GM19023 (cell line): ENCODE measurements around the gene OR51B4.
"Not testable (repeated sequence)": the region's sequence is repeated elsewhere in the genome, so short reads cannot be mapped to it uniquely, and the experiment has no call there.

ENCODE experiments used
- ATAC-seq: cut with Tn5 transposase; IDR thresholded peaks from one replicate; pipeline ENCODE4 v1.9.1; 2021; ENCODE audit warnings: mild to moderate bottlenecking, moderate library complexity; ENCODE audit not compliant: unreplicated experiment

The OR51B4 gene

DNA sequence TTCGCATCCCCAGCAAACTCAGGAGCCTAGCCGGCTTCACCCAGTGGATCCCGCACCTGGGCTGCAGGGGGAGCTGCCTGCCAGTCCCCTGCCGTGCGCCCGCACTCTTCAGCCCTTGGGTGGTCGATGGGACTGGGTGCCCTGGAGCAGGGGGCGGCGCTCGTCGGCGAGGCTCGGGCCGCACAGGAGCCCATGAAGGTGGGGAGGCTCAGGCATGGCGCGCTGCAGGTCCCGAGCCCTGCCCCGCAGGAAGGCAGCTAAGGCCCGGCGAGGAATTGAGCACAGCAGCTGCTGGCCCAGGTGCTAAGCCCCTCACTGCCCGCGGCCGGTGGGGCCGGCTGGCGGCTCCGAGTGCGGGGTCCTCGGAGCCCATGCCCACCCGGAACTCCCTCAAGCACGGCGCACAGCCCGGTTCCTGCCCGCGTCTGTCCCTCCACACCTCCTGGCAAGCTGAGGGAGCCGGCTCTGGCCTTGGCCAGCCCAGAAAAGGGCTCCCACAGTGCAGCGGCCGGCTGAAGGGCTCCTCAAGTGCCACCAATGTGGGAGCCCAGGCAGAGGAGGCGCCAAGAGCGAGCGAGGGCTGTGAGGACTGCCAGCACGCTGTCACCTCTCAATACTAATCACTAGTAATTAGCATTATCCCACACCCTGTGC, 7.3 kb downstream of the OR51B4 start:
- ATAC-seq: not testable (repeated sequence)

DNA sequence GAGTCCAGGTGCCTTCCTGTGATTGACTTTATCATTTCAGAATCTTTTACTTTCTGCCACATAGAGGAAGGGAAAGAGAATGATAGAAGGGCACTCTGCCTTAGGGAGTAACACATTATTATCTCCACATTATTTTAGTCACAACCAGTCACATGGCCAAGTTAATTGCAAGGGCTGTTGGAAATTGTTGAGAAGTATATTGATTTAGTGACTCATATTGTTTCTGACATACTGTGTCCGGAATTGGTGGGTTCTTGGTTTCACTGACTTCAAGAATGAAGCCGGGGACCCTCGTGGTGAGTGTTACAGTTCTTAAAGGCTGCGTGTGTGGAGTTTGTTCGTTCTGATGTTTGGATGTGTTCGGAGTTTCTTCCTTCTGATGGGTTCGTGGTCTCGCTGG, 8.7 kb downstream of the OR51B4 start:
- ATAC-seq: no peak

- ATAC-seq: peak; percentile 77
Measured at GRCh38 chr11:5291207-5291838, 10.4 kb downstream of the OR51B4 start.

DNA sequence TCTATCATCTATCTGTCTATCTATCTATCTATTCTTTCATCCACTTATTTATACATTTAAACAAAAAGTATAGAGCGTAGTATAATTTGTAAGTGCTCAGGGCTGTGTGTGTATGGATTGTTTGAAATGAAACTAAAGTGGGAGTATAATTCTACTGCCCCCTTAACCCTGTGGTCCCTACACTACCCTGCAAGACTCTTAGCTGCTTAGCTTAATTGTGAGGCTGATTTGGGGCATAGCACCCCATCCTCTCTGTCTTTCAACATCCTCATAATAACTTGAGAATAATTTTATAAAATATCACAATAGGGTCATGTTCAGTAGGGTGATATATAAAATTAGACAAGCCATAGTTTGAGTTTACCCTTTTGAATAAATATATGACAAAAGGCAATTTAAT, 11.6 kb downstream of the OR51B4 start:
- ATAC-seq: no peak

DNA sequence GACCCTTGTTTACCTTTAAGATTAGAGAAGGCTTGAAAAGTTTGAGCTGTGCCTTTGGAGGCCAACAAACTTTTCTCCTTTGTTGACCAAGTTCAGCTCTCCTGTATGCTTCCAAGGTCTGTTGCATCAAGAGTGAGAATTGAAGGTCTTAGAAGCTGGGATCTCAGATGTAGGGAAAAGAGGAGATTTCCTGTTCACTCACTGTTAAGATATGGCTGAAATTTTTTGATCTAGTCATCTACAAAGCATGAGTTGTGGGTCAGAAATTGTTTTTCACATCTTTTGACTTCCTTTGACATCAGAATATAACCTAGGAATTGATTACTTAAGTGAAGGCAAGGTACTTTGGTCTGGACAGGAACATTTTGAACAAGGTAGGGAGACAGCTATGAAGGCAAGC, 12.1 kb downstream of the OR51B4 start:
- no peak for ATAC-seq

GRCh38 chr11:5288906-5289550, 12.7 kb downstream of the OR51B4 start:
- no peak for ATAC-seq

DNA sequence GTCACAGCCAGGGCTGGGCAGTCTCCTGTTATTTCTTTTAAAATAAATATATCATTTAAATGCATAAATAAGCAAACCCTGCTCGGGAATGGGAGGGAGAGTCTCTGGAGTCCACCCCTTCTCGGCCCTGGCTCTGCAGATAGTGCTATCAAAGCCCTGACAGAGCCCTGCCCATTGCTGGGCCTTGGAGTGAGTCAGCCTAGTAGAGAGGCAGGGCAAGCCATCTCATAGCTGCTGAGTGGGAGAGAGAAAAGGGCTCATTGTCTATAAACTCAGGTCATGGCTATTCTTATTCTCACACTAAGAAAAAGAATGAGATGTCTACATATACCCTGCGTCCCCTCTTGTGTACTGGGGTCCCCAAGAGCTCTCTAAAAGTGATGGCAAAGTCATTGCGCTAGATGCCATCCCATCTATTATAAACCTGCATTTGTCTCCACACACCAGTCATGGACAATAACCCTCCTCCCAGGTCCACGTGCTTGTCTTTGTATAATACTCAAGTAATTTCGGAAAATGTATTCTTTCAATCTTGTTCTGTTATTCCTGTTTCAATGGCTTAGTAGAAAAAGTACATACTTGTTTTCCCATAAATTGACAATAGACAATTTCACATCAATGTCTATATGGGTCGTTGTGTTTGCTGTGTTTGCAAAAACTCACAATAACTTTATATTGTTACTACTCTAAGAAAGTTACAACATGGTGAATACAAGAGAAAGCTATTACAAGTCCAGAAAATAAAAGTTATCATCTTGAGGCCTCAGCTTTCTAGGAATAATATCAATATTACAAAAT, 13.4 kb downstream of the OR51B4 start:
- ATAC-seq: no peak

- no peak for ATAC-seq
Measured at GRCh38 chr11:5286901-5287300, 14.8 kb downstream of the OR51B4 start.

DNA sequence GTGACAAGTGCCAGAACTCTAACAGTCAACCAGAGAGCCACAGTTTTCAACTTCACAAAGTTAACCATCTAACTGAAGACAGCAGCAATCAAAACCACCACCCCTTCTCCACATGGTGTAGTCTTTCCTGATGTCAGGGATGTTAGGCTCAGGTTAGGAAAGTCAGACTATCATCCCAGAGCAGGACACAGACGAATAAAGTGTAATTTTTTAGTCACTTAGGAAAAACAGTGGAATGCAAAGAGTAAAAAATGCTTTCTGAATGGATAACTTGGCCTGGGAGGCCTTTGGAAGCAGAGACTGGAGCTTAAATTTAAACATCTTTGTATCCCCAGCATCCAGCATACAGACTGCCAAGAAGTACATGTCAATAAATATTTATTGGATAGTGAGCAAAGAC, 15.4 kb downstream of the OR51B4 start:
- ATAC-seq: no peak

DNA sequence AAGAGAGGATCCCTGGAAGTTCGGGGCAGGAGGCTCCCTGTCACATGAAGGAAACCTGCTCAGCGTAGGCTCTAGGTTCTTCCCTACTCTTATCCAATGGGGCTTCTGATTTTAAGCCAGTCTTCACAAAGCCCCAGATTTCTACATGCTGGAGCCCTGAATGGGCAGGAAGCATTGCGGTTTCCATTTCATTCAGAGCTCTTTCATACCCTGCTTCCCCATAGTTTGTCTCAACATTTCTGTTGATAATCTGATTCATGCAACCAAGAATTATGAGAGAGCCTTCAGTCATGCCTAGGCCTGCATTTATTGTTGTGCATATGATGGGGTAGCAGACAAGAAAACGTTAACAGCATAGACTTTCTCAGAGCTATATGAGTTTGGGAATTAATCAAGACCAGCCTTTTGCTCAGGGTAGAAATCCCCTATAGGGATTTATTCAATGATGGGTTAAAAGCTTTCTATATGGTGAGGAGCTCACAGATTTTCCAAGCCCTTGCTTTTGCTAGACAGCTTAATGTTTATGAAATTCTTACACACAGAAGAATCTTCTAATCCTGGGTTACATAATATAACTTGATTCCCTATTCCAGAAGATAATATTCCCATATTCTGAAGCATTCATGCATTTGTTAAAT, 15.9 kb downstream of the OR51B4 start:
- ATAC-seq: no peak

- ATAC-seq: no peak
Measured at GRCh38 chr11:5284637-5285036, 17.1 kb downstream of the OR51B4 start.

DNA sequence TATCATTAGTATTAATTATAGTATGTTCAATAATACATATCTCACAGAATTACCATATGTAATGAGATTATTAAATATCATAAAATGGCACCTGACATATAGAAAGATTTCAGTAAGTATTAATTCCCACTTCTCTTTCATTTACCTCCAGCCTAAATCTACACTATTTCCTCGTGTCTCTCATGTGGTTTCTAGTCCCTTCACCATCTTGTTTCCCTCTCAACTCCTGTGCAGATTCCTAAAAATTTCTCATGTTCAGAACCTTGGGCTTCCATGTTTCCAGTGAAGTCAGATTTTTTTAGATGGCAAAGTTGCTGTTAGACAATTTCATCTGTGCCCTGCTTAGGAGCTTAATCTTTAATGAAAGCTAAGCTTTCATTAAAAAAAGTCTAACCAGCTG, 17.9 kb downstream of the OR51B4 start:
- ATAC-seq: no peak

DNA sequence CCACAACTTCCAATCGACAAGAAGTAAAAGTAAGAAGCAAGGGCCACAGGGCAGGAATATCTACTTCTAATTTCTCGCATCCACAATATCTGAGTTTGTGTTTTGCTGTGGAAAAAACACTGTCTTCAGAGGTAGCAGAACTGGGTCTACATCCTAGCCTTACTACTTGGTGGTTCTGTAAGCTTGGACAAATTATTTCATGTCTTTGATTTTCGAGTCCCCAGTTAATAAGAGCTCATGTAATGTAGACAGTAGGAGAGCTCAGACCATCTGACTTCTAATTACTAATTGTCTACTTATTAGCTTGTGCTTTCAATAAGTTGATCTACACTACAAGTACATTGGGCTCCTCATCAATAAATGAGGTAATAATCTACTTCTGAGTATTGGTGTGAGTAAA, 18.7 kb downstream of the OR51B4 start:
- no peak for ATAC-seq

GRCh38 chr11:5282628-5283027, 19.1 kb downstream of the OR51B4 start:
- ATAC-seq: no peak

GRCh38 chr11:5281596-5281995, 20.1 kb downstream of the OR51B4 start:
- ATAC-seq: no peak

- peak; percentile 94 for ATAC-seq
Measured at GRCh38 chr11:5280582-5281102, 21.1 kb downstream of the OR51B4 start.

GRCh38 chr11:5279471-5280090, 22.2 kb downstream of the OR51B4 start:
- ATAC-seq: no peak

DNA sequence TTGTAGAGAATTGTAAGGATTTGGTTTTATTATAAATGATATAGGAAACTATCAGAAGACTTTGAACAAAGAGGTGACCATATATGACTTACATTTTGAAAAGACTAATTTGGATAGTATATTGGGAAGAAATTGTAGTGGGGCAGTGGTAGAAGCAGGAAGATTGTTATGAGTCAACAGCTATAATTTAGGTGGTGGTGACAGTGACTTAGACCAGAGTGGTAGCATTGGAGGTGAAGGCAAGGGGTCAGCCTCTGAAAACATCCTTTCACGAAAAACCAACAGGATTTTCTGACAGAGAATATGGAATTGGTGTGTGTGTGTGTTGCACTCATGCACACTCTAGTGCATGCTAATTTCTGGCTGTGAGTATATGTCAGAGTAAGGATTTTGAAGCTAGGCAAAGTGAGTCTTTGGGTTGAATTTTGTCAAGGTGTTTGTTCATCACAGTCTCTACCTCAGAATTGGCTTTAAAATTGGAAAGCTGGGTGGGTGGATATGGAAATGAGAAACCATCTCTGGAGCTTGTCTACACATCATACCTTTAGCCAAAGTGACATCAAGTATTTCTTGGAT, 23.9 kb downstream of the OR51B4 start:
- ATAC-seq: peak; percentile 45

DNA sequence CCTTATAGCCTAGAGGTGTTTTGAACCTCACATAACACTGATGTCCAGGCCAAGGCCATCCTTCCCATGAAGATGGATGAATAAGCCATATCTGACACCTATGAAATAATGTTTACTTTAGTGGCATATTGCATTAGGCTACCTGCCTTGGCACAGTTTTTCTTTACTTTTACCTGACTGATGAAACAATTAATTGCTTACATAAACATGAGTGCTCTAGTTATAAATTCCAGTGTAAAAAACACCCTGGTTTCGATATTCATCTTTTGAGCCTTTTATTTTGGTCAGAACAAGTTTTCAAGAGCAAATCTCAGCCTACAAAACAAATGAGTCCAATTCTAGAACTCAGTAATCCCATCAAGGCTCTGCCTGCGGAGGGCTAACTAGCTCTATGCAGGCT, 25.0 kb downstream of the OR51B4 start:
- ATAC-seq: no peak
